GM12878 (cell line): Measurements from ENCODE around the gene HS3ST3A1. TPM values are rescaled to one million over a fixed set of nuclear protein-coding genes. Genes with fewer than 3 reads are reported as not detected.

Source experiments
- ATAC-seq: fragments of 200-7000 bp; cut with Tn5 transposase; 3 replicates; pipeline ENCODE4 v1.9.1; 2020; ENCODE audit warnings: mild to moderate bottlenecking, moderate library complexity
- BruUV-seq: library from RNA; stranded (reverse); fragments of 400-500 nt; replicated peaks from 2 replicates; lab custom pipeline; 2021; lab: Mats Ljungman, UMichigan
- CTCF ChIA-PET: fragments of 300-600 bp; sonication (Branson Sonifier 250); formaldehyde crosslinking; extraction: SDS; loops from one replicate; lab custom pipeline; 2021; ENCODE audit warnings: inconsistent platforms; lab: Yijun Ruan, JAX
- POLR2A ChIA-PET: fragments of 350-600 bp; formaldehyde crosslinking; extraction: SDS; loops from one replicate; lab custom pipeline; 2021; ENCODE audit warnings: inconsistent platforms; lab: Charles Lee
- RAD21 ChIA-PET: fragments of 300-600 bp; sonication (Branson Sonifier 250); formaldehyde crosslinking; loops from one replicate; lab custom pipeline; 2023; ENCODE audit warnings: antibody characterized with exemption; ENCODE audit not compliant: unreplicated experiment; lab: Charles Lee
- SMC1A ChIA-PET: fragments of 300-600 bp; sonication (Branson Sonifier 250); formaldehyde crosslinking; loops from one replicate; lab custom pipeline; 2023; ENCODE audit not compliant: unreplicated experiment, uncharacterized antibody; lab: Charles Lee
- DNase-seq: peaks from one replicate; pipeline ENCODE4 v3.0.0-alpha.2; 2011; ENCODE audit warnings: low read depth, low spot score
- FAIRE-seq: peaks from 3 replicates; lab custom pipeline; 2011; peaks lifted over from hg19 to GRCh38; lab: Jason Lieb, UNC
- H2AFZ ChIP-seq: 2 replicates; pipeline ENCODE4 v1.6.0; 2011; ENCODE audit warnings: low read depth, low read length, control low read depth; ENCODE audit not compliant: control insufficient read depth
- H3K27ac ChIP-seq: 2 replicates; pipeline ENCODE4 v1.5.1; 2011; ENCODE audit warnings: control low read depth; ENCODE audit not compliant: control insufficient read depth, insufficient read depth
- H3K27me3 ChIP-seq, 2 experiments: replicated peaks in 1 of 2; 2 replicates each; pipeline versions ENCODE4 v1.6.0 to v1.6.1; 2011; ENCODE audit warnings: low read length in 1 of 2; ENCODE audit not compliant: control insufficient read depth in 2 of 2, insufficient read depth in 2 of 2
- H3K36me3 ChIP-seq, 2 experiments: 2 replicates each; pipeline ENCODE4 v1.5.1; 2011; ENCODE audit warnings: low read length in 1 of 2; ENCODE audit not compliant: control insufficient read depth in 2 of 2, insufficient read depth in 2 of 2
- H3K4me1 ChIP-seq: 2 replicates; pipeline ENCODE4 v1.6.1; 2011; ENCODE audit warnings: mild to moderate bottlenecking, low read length, moderate library complexity, mixed read lengths; ENCODE audit not compliant: control insufficient read depth, insufficient read depth
- H3K4me2 ChIP-seq: 2 replicates; pipeline ENCODE4 v1.6.0; 2011; ENCODE audit warnings: control low read depth; ENCODE audit not compliant: control insufficient read depth, insufficient read depth
- H3K4me3 ChIP-seq: fragments of 200-600 bp; sonication (generic); 2 replicates; pipeline ENCODE4 v1.5.1; 2016
- H3K79me2 ChIP-seq: 2 replicates; pipeline ENCODE4 v1.6.0; 2011; ENCODE audit warnings: low read length; ENCODE audit not compliant: control insufficient read depth, insufficient read depth
- H3K9ac ChIP-seq: 2 replicates; pipeline ENCODE4 v1.8.0; 2011; ENCODE audit warnings: low read length, control low read depth, mixed read lengths; ENCODE audit not compliant: control insufficient read depth, insufficient read depth
- H3K9me3 ChIP-seq: replicated peaks from 3 replicates; pipeline ENCODE4 v1.5.1; 2011; ENCODE audit warnings: mild to moderate bottlenecking, low read length; ENCODE audit not compliant: control insufficient read depth, insufficient read depth
- H4K20me1 ChIP-seq: 2 replicates; pipeline ENCODE4 v1.6.0; 2011; ENCODE audit not compliant: control insufficient read depth, insufficient read depth
- BCL11A ChIP-seq: IDR thresholded peaks from 2 replicates; pipeline ENCODE4 v1.6.1; 2011; ENCODE audit warnings: low read depth, low read length
- CHD2 ChIP-seq: IDR thresholded peaks from 2 replicates; pipeline ENCODE4 v1.6.1; 2011; ENCODE audit warnings: low read depth, low read length, improper control_type of control experiment, borderline replicate concordance
- GATAD2B ChIP-seq: fragments of 450-650 bp; conservative IDR thresholded peaks from 2 replicates; pipeline ENCODE4 v1.6.1; 2017; ENCODE audit warnings: low read depth, mild to moderate bottlenecking, moderate library complexity
- HCFC1 ChIP-seq: fragments of 150-350 bp; IDR thresholded peaks from 2 replicates; pipeline ENCODE4 v1.6.1; 2014; ENCODE audit warnings: low read length
- MYC ChIP-seq: IDR thresholded peaks from 2 replicates; pipeline ENCODE4 v1.6.1; 2011; ENCODE audit warnings: mild to moderate bottlenecking, low read length, moderate library complexity, inconsistent platforms; ENCODE audit not compliant: insufficient read depth, insufficient replicate concordance, insufficient read length, severe bottlenecking
- RCOR1 ChIP-seq: conservative IDR thresholded peaks from 2 replicates; pipeline ENCODE4 v1.6.1; 2012; ENCODE audit warnings: low read depth, low read length, improper control_type of control experiment
- RFX5 ChIP-seq: IDR thresholded peaks from 2 replicates; pipeline ENCODE4 v1.6.1; 2011; ENCODE audit warnings: low read depth, low read length, improper control_type of control experiment
- WGBS: methylation state at CpG from one replicate; pipeline ENCODE4 v1.1.6; 2016; ENCODE audit warnings: low lambda C conversion rate; ENCODE audit not compliant: insufficient replicate concordance, insufficient coverage; ENCODE audit errors: missing lambda C conversion rate; 5-methylcytosine and 5-hydroxymethylcytosine counted together
- in situ Hi-C: fragments of 300-500 bp; cut with MboI; formaldehyde crosslinking; loops from 9 replicates; pipeline ENCODE4 v1.14.3; 2018; ENCODE audit warnings: mixed read lengths
- intact Hi-C: fragments of 100-400 bp; cut with micrococcal nuclease; formaldehyde crosslinking; loops from one replicate; pipeline ENCODE4 v1.14.2; 2022; ENCODE audit not compliant: unreplicated experiment
- polyA plus RNA-seq, 11 experiments: library from polyadenylated mRNA; depleted of rRNA in 4 of 11; unstranded in 6 of 11; stranded (reverse) in 5 of 11; fragments of >200 nt; fragmentation: Nextera tagmentation in 4 of 11; fragmentation: Illumina TruSeq in 1 of 11; extraction: Ambion mirVana in 4 of 11; extraction: Trizol in 1 of 11; gene quantifications; 1 replicate in 1 of 11; 2 replicates in 10 of 11; pipeline versions ENCODE4 v1.2.1 to v1.2.3, GENCODE V29; 2011 to 2016; ENCODE audit warnings: inconsistent platforms in 2 of 11, missing spikeins in 2 of 11, low read depth in 1 of 11
- total RNA-seq, 4 experiments: library from RNA; depleted of rRNA in 3 of 4; stranded (reverse); fragments of >200 nt in 3 of 4; fragmentation: Illumina TruSeq in 1 of 4; extraction: Trizol in 1 of 4; gene quantifications; 2 replicates each; pipeline versions ENCODE4 v1.2.1 to v1.2.3, GENCODE V29; 2013 to 2021
- TF ChIP-seq, protein P1 (sequence below): IDR thresholded peaks from 2 replicates; pipeline ENCODE4 v1.6.1; 2011; ENCODE audit warnings: low read depth, mild to moderate bottlenecking, low read length, moderate library complexity, borderline replicate concordance; ENCODE audit errors: extremely low read depth
- TF ChIP-seq, protein P2 (sequence below): fragments of 450-650 bp; formaldehyde crosslinking; IDR thresholded peaks from 2 replicates; pipeline ENCODE4 v1.5.0; 2022; ENCODE audit warnings: mild to moderate bottlenecking, missing genetic modification characterization
- TF ChIP-seq, protein P3 (sequence below): fragments of 450-650 bp; IDR thresholded peaks from 2 replicates; pipeline ENCODE4 v1.6.1; 2017; ENCODE audit warnings: mild to moderate bottlenecking, moderate library complexity
- TF ChIP-seq, protein P4 (sequence below): IDR thresholded peaks from 2 replicates; pipeline ENCODE4 v1.6.1; 2011; ENCODE audit warnings: mild to moderate bottlenecking, low read depth, low read length, moderate library complexity; ENCODE audit not compliant: insufficient replicate concordance
- TF ChIP-seq, protein P5 (sequence below): fragments of 450-650 bp; IDR thresholded peaks from 2 replicates; pipeline ENCODE4 v1.6.1; 2014; ENCODE audit warnings: mild to moderate bottlenecking

The HS3ST3A1 gene
- total and polyA plus RNA-seq, 10 of the 15 experiments (the other 5 are each of a cell fraction or from before 2014, with no cell fraction given), result 0.24 to 0.26 TPM; not detected in 8

DNA sequence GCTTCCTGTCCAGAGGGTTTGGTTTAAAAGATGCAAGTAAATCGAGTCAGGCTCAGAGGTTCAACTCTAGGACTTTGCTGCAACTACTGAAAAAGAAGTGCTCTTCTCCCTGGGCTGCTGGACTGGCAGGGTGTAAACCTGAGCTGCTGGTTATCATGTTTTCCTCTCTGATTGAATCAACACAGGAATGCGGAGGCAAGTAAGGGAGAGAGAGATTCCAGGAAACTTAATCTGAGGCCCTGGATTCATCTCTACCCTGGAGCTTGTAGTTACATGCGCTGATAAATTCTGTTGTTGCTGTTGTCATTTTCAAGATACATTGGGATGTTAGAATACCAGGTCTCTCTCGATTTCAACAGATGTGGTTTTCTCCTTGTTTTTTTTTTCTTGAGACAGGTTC lies 8.2 kb upstream of the HS3ST3A1 start:
- RAD21 ChIA-PET, result no interaction called here
- DNase-seq (no peak), FAIRE-seq (no peak), ATAC-seq (no peak)
- SMC1A ChIA-PET, result interaction anchor here (1.1 kb wide), 1 partner anchor 1316 kb away, joined by 3 read pairs; no protein-coding TSS in a partner anchor
- Histone ChIP-seq H3K79me2 (no peaks in the 10 kb centered on the region), H3K36me3 (no peaks in the 10 kb centered on the region), H3K4me1 (no peaks in the 10 kb centered on the region), H2AFZ (no peak overlapping the region), H3K4me3 (no peak overlapping the region), H3K9me3 (no peaks in the 10 kb centered on the region), H3K27me3 (no peaks in the 10 kb centered on the region), H4K20me1 (no peaks in the 10 kb centered on the region), H3K27ac (no peak overlapping the region), H3K4me2 (no peak overlapping the region), H3K9ac (no peak overlapping the region)
- BruUV-seq, result no TSS peak
- CTCF ChIA-PET, result no interaction called here
- in situ Hi-C loops (no loop called here), intact Hi-C loops (no loop called here)
- WGBS, result 24% methylated on average over 4 of the region's 4 CpGs
- POLR2A ChIA-PET, result no interaction called here
- TF ChIP-seq, protein P1, sequence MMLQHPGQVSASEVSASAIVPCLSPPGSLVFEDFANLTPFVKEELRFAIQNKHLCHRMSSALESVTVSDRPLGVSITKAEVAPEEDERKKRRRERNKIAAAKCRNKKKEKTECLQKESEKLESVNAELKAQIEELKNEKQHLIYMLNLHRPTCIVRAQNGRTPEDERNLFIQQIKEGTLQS, result no peak
- TF ChIP-seq HCFC1 (no peak), CHD2 (no peak), RCOR1 (no peak), RFX5 (no peak), MYC (no peak), GATAD2B (no peak), BCL11A (no peak)
- TF ChIP-seq, protein P2, sequence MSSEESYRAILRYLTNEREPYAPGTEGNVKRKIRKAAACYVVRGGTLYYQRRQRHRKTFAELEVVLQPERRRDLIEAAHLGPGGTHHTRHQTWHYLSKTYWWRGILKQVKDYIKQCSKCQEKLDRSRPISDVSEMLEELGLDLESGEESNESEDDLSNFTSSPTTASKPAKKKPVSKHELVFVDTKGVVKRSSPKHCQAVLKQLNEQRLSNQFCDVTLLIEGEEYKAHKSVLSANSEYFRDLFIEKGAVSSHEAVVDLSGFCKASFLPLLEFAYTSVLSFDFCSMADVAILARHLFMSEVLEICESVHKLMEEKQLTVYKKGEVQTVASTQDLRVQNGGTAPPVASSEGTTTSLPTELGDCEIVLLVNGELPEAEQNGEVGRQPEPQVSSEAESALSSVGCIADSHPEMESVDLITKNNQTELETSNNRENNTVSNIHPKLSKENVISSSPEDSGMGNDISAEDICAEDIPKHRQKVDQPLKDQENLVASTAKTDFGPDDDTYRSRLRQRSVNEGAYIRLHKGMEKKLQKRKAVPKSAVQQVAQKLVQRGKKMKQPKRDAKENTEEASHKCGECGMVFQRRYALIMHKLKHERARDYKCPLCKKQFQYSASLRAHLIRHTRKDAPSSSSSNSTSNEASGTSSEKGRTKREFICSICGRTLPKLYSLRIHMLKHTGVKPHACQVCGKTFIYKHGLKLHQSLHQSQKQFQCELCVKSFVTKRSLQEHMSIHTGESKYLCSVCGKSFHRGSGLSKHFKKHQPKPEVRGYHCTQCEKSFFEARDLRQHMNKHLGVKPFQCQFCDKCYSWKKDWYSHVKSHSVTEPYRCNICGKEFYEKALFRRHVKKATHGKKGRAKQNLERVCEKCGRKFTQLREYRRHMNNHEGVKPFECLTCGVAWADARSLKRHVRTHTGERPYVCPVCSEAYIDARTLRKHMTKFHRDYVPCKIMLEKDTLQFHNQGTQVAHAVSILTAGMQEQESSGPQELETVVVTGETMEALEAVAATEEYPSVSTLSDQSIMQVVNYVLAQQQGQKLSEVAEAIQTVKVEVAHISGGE (CRISPR knock-in tag), result no peak
- TF ChIP-seq, protein P3, sequence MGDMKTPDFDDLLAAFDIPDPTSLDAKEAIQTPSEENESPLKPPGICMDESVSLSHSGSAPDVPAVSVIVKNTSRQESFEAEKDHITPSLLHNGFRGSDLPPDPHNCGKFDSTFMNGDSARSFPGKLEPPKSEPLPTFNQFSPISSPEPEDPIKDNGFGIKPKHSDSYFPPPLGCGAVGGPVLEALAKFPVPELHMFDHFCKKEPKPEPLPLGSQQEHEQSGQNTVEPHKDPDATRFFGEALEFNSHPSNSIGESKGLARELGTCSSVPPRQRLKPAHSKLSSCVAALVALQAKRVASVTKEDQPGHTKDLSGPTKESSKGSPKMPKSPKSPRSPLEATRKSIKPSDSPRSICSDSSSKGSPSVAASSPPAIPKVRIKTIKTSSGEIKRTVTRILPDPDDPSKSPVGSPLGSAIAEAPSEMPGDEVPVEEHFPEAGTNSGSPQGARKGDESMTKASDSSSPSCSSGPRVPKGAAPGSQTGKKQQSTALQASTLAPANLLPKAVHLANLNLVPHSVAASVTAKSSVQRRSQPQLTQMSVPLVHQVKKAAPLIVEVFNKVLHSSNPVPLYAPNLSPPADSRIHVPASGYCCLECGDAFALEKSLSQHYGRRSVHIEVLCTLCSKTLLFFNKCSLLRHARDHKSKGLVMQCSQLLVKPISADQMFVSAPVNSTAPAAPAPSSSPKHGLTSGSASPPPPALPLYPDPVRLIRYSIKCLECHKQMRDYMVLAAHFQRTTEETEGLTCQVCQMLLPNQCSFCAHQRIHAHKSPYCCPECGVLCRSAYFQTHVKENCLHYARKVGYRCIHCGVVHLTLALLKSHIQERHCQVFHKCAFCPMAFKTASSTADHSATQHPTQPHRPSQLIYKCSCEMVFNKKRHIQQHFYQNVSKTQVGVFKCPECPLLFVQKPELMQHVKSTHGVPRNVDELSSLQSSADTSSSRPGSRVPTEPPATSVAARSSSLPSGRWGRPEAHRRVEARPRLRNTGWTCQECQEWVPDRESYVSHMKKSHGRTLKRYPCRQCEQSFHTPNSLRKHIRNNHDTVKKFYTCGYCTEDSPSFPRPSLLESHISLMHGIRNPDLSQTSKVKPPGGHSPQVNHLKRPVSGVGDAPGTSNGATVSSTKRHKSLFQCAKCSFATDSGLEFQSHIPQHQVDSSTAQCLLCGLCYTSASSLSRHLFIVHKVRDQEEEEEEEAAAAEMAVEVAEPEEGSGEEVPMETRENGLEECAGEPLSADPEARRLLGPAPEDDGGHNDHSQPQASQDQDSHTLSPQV, result no peak
- TF ChIP-seq, protein P4, sequence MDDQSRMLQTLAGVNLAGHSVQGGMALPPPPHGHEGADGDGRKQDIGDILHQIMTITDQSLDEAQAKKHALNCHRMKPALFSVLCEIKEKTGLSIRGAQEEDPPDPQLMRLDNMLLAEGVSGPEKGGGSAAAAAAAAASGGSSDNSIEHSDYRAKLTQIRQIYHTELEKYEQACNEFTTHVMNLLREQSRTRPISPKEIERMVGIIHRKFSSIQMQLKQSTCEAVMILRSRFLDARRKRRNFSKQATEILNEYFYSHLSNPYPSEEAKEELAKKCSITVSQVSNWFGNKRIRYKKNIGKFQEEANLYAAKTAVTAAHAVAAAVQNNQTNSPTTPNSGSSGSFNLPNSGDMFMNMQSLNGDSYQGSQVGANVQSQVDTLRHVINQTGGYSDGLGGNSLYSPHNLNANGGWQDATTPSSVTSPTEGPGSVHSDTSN, result no peak
- TF ChIP-seq, protein P5, sequence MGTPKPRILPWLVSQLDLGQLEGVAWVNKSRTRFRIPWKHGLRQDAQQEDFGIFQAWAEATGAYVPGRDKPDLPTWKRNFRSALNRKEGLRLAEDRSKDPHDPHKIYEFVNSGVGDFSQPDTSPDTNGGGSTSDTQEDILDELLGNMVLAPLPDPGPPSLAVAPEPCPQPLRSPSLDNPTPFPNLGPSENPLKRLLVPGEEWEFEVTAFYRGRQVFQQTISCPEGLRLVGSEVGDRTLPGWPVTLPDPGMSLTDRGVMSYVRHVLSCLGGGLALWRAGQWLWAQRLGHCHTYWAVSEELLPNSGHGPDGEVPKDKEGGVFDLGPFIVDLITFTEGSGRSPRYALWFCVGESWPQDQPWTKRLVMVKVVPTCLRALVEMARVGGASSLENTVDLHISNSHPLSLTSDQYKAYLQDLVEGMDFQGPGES, result no peak
